Stimulated activated CD4-positive, alpha-beta T cell treated with anti-CD3 and anti-CD28 coated beads, TNF-alpha, amount 100 ng/mL, for 4 hours (primary cell): ENCODE results near the gene CACNB4.

ENCODE experiments used
- DNase-seq, 3 experiments: peaks; one replicate each; pipeline ENCODE4 v3.0.0-alpha.2; 2020; ENCODE audit warnings: low read depth in 3 of 3

Gene CACNB4

GRCh38 chr2:151975460-151976414, 123.1 kb downstream of the CACNB4 start:
- DNase-seq: no peak

- no peak for DNase-seq
Measured at GRCh38 chr2:151974988-151975387, 123.9 kb downstream of the CACNB4 start.

- no peak for DNase-seq
Measured at GRCh38 chr2:151973901-151974199, 125.0 kb downstream of the CACNB4 start.

GRCh38 chr2:151973013-151973900, 125.6 kb downstream of the CACNB4 start:
- DNase-seq: no peak

- DNase-seq: no peak
Measured at GRCh38 chr2:151972241-151973012, 126.4 kb downstream of the CACNB4 start.

- DNase-seq: no peak
Measured at GRCh38 chr2:151971301-151972051, 127.4 kb downstream of the CACNB4 start.

- DNase-seq: no peak
Measured at GRCh38 chr2:151968770-151969470, 129.9 kb downstream of the CACNB4 start.

GRCh38 chr2:151967829-151968722, 130.8 kb downstream of the CACNB4 start:
- DNase-seq: no peak

GRCh38 chr2:151965884-151966283, 133.0 kb downstream of the CACNB4 start:
- DNase-seq: no peak

GRCh38 chr2:151961558-151961957, 137.3 kb downstream of the CACNB4 start:
- no peak for DNase-seq

GRCh38 chr2:151959238-151959637, 139.6 kb downstream of the CACNB4 start:
- DNase-seq: no peak

- DNase-seq: no peak
Measured at GRCh38 chr2:151953467-151953866, 145.4 kb downstream of the CACNB4 start.

GRCh38 chr2:151952691-151953456, 146.0 kb downstream of the CACNB4 start:
- no peak for DNase-seq

GRCh38 chr2:151947813-151948165, 151.1 kb downstream of the CACNB4 start:
- no peak for DNase-seq

- peak in 1 of 3 experiments; percentile 1 for DNase-seq
Measured at GRCh38 chr2:151946899-151947812, 151.7 kb downstream of the CACNB4 start.

GRCh38 chr2:151946250-151946884, 152.5 kb downstream of the CACNB4 start:
- no peak for DNase-seq

- no peak for DNase-seq
Measured at GRCh38 chr2:151945602-151946001, 153.2 kb downstream of the CACNB4 start.
